HG03097 (cell line): ENCODE results near the gene COX6A1.
"Not testable (repeated sequence)": the region's sequence is repeated elsewhere in the genome, so short reads cannot be mapped to it uniquely, and the experiment has no call there.

Experiments
- ATAC-seq: cut with Tn5 transposase; IDR thresholded peaks from one replicate; pipeline ENCODE4 v1.9.1; 2021; ENCODE audit not compliant: unreplicated experiment, low FRiP score

Gene COX6A1

DNA sequence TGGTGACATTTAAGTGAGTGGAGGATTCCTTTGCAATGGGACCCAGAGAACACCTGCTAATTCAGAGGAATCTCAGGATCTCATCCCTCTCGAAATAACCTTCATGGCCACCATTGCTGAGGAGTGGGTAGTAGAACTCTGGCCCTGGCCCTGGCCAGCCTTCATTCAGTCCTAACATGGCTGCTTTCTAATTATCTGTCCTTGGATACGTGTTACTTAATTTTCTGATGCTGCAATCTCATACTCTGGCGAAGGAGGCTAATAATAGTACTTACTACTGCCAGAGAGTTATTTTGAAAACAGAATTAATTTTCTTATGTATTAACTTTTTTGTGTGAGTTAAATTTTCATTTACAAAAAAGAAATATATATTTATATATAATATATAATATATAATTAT is 12.1 kb upstream of the COX6A1 start:
- no peak for ATAC-seq

DNA sequence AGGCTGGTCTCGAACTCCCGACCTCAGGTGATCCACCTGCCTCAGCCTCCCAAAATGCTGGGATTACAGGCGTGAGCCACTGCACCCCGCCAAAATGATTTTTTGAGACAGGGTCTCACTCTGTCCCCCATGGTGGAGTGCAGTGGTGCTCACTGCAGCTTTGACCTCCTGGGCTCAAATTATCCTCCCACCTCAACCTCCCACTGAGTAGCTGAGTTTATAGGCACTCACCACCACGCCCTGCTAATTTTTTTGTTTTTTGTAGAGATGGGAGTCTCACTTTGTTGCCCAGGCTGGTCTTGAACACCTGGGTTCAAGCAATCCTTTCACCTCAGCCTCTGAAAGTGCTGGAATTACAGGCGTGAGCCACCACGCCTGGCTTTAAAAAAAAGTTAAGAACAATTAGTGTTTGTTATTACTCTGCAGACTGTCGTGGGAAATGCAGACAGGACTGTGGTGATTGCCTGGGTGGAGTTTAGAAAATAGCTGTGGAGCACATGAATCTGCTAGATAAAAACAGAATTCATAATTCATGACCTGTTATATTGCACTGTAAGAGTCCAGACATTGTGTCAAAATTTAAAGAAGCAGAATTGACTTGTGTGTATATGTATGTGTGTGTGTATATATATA is 9.2 kb upstream of the COX6A1 start:
- ATAC-seq, result no peak

DNA sequence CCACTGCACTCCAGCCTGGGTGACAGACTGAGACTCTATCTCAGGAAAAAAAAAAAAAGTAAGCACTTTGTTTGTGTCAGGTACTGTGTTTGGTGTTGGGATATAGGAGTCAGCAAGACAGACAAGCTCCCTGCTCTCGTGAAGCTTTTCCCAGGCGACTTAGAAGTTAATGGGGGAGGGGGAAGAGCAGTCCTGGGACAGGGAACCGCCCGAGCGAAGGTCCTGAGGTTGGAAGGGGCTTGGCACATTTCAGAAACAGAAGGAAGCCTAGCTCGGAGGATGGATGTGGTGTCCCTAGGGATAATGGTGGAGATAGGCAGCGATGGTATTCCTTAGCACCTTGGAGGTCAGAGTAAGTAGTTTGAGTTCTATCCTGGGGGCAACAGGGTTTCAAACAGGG is 8.5 kb upstream of the COX6A1 start:
- no peak for ATAC-seq

DNA sequence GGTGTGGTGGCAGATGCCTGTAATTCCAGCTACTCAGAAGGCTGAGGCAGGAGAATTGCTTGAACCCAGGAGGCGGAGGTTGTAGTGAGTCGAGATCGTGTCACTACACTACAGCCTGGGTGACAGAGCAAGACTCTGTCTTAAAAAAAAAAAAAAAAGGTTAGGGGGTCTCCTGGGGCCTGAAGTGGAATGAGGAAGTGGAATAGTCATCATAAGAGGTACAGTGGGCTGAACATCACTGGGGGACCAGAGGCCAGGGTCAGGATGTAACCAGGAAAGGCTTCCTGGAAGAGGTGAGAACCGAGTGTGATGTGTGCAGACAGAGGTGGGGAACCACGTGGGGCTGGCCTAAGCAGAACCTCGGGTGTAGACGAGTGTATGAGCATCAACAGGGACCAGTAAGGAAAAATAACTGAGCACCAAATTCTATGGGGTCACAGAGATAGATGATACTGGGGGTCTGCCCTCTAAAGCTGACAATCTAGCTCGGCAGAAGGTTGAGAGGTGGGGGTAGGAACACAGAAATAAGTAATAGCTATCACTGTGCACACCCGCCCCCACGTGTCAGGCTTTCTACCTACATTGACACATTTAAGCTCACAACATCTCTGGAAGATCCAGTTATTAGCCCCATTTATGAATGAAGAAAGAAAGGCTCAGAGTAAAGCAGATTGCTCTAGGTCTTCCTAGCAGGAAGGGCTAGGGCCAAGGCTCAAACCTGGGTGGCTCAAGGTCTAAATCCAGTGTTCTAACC is 5.0 kb upstream of the COX6A1 start:
- ATAC-seq, result no peak

DNA sequence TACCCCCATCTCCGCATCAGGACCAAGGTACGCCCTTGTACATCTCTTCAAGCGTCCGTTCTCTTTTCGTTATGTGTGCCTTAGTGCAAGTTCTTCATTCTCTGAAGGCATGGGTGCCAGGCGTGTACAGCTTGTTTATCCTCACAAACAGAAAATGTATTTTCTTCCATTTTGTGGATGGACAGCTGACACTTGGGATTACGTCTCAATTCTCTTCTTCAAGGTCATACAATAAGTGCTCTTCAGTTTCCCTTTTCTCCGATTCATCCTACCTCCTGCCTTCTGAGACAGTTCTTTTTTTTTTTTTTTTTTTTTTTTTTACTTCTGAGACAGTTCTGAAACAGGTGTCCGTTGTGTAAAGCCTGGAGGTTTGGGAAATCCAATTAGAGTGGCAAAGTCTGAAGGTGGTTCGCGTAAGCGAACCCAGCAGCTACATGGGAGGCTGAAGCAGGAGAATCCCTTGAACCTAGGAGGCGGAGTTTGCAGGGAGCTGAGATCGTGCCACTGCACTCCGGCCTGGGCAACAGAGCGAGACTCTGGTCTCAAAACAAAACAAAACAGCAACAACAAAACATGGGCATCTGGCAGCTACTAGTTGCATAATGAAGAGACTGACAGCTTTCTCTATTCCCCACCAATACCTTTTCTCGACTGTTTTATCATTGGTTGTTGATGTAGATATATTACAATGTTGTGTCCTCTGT is 734 bp downstream of the COX6A1 start:
- no peak for ATAC-seq

DNA sequence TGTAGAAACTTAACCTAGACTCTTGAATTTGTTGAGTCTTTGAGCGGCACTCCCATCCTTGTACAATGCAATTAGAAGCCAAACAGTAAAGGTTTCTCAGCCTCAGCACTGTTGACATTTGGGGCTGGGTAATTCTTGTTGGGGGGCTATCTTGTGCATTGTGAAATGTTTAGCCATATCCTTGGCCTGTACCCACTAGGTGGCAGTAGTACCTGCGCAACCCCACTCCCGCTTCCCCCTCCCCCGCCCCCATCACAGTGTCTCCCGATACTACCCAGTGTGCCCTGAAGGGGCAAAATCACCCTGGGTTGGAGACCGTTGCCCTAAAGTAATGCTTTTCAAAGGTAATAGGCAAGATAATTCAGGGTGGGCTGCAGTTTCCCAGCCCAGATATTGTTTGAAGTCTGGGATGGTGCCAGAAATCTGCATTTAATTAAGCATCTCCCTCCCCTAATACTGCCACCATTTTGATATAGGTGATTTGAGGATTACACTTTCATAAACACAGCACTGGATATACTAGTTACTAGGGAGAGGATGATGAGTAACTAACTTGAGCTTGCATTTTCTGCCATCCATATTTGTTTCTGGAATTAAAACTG is 1.8 kb downstream of the COX6A1 start:
- no peak for ATAC-seq

DNA sequence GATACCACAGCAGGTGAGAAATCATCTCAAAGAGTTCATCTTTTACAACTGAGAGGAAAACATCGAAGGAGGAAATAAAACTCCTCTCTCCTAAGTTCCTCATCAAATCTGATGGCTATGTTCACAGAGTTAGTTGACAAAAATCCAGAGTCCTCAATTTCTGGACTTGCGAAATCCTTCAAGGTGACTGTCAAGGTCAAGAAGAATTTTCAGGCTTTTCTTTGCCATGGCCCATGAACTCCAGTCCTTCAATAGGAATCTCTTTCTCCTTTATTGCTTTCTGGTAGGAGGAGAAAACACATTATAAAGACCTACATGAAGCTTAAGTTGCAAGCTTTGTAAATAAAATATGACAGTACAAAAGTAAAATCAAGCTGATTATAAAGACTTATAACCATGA is 6.8 kb downstream of the COX6A1 start:
- no peak for ATAC-seq

DNA sequence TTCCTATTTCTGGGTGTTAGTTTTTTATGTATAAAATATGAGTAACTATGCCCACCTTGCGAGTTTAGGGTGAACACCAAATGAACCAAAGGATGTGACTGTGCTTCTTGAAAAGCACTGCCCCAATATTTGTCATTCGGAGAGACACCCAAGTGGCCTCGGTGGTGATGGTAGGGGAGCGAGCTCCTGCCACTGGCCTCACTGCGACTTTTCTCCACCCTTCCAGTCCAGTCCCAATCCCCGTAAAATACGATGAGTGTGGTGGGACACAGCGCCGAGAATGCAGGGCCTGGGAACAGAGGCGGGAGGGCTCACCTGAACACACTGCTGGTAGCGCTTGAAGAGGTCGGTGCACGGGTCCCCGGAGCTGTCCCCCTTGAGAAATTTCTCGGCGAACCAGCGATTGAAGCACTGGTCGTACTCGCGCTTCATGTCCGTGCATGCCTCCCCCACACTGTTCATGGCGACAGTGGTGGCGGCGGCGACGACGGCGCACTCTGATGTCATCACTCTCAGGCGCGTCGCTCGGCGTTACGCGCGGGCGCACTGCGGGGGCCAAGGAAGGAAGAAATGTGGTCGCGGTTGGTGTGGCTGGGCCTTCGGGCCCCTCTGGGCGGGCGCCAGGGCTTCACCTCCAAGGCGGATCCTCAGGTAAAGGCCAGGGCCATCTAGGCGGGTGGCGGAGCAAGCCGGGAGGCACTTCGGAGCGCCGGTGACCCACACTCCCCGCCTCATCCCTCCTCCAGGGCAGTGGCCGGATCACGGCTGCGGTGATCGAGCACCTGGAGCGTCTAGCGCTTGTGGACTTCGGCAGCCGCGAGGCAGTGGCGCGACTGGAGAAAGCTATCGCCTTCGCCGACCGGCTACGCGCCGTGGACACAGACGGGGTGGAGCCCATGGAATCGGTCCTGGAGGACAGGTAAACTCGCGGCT is 8.3 kb downstream of the COX6A1 start, which contains the start of the genes GATC and TRIAP1:
TSS of gene GATC (plus strand) at position 534 of the 933 bp plus-strand sequence. CDS start at position 571, 37 bp downstream.
TSS of gene TRIAP1 (minus strand) at position 474 of the 933 bp plus-strand sequence. CDS start at position 462, 12 bp downstream.
- ATAC-seq, result peak; percentile 80

DNA sequence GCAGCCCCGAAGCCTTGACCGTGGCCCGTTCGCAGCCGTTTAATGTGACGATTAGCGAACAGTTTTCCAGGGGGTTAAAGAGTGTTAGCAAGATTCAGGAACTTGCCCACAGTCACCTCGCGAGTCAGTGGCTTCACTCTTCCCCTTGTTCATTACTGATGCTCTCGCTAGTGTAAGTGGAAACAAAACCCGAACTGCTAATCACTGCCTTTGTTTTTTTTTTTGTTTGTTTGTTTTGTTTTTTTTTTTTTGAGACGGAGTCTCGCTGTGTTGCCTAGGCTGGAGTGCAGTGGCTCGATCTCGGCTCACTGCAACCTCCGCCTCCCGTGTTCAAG is 8.9 kb downstream of the COX6A1 start:
- ATAC-seq, result not testable (repeated sequence)

DNA sequence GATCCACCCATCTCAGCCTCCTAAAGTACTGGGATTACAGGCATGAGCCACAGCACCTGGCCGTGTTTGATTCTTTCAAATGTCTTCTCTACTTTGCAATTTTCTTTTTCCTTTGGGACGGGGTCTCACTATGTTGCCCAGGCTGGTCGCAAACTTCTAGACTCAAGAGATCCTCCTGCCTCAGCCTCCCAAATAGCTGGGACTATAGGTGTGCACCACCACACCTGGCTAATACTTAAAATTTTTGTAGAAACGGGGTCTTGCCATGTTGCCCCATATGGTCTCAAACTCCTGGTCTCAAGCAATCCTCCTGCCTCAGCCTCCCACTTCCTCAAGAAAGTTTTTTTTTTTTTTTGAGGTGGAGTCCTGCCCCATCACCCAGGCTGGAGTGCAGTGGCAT is 10.1 kb downstream of the COX6A1 start:
- ATAC-seq, result no peak

DNA sequence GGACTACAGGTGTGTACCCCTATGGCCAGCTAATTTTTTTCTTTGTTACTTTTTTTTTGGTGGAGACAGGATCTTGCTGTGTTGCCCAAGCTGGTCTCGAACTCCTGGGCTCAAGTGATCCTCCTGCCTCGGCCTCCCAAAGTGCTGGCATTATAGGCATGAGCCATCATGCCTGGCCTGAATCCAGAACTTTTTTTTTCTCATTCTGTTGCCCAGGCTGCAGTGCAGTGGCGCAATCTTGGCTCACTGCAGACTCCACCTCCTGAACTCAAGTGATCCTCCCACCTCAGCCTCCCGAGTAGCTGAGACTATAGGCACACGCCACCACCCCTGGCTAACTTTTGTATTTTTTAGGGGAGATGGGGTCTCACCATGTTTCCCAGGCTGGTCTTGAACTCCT is 14.6 kb downstream of the COX6A1 start:
- not testable (repeated sequence) for ATAC-seq

DNA sequence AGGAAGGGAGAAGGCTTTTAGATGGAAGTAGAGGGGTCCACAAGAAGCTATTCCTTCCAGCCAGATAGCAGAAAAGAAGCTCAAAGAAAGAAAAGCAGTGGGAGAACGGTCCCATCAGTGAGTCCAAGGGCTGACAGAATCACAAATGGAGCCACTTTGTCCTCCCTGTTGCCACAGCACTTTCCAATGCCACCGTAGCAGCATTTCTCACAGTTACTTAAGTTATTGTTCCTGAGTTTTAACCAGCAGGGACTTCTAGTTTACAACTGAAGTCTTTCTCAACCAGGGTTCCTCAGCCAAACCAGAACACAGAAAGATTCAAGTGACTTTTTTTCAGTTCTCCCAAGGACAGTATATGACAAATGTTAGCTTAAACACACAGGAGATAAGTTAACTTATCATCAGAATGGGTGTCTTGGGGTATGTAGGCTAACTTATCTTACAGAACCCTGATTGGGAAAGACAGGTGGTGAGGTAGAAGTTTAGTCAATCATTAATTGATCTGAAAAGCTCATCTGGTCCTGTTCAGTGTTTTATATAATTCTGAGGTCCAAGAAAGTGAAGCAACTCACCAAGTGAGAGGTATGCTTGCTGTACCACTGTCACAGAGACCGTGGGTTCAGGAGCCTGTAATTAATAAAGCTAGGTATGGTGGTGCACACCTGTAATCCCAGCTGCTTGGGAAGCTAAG is 15.3 kb downstream of the COX6A1 start:
- ATAC-seq, result no peak

DNA sequence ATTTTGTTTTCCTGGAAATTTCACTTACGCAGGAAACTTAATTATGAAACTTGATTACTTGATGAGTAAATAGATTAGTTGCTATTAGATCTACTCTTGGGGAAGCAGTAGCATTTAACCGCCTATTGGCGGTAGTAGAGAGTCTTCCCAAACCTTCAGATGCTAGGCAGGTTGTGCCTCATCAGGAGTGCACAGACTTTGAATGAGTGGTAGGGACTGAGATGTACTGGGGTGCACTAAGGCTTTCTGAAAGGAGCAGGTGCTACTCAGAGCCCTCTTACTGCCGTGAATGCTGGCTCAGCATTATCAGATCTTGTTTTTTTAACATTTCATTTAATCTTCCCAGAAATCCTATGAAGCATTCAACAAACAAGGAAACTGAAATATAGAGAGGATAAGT is 16.1 kb downstream of the COX6A1 start:
- no peak for ATAC-seq

DNA sequence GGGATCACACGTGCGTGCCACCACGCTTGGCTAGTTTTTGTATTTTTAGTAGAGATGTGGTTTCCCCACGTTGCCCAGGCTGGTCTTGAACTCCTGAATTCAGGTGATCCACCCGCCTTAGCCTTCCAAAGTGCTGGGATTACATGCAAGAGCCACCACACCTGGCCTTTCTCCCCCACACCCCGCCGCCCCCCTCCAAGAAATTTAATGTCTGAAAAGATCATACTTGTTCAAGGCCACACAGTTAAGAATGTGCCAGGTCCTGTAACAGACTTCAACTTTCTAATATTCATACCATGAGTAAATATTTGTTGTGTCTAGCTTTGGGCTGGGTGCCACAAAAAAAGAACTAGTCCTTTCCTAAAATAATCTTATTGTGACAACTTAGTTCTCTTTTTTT is 17.4 kb downstream of the COX6A1 start:
- no peak for ATAC-seq

DNA sequence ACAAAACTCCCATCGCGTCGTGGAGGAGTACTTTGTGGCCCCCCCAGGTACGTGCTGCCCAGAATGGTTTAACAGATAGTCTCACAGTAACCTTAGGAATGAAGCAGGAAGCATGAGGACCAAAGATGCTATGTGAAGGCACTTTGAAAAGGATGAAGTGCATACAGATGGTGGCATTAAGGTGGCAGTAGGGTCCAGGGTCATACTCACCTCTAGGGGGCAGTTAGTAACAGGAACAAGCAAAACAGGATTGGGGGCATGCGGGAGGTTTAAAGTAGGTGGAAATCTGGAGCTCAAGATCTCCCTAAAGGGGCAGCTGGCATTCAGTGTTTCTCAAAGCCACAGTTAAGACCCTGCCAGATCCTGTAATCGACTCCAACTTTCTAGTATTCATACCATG is 19.2 kb downstream of the COX6A1 start:
- no peak for ATAC-seq

DNA sequence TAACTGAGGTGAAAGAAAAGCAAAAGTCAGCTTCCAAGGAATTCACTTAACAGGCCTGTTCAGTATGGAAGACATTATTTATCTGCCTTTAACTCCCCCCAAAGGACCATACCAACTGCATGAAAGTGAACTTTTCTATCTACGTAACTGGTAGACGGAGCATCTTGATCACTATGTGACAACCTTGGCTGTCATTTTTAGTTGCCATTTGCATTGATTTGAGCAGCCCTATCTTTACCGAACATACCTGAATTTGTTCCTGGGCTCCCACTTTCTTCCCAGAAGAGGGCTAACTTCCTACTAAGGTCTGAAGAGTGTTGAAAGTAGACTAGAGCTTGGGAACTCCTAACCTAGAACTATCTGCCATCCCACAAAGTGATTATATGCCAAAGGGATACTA is 22.2 kb downstream of the COX6A1 start:
- ATAC-seq, result no peak

DNA sequence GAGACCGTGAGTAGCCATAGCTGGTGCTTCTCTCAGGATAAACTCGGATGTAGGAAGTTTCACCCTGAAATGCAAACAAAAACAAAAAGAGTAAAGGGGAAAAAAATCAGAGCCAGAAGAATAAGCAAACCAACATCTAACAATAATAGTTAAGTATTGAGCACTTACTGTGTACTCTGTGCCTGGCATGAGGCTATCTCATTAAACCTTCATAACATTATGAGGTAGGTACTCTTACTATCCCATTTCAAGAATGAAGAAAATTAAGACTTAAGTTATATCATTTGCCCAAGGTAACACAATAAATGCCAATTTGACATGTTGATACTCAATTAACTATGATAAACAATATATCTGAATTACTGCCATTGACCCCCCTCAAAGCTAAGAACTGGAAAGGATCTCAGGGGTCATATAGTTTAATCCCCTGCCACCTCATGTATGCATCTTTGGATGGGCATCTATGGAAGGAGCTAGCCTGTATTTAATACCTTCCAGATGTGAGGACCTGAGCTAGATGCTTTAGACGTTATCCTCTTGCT is 24.3 kb downstream of the COX6A1 start:
- no peak for ATAC-seq

DNA sequence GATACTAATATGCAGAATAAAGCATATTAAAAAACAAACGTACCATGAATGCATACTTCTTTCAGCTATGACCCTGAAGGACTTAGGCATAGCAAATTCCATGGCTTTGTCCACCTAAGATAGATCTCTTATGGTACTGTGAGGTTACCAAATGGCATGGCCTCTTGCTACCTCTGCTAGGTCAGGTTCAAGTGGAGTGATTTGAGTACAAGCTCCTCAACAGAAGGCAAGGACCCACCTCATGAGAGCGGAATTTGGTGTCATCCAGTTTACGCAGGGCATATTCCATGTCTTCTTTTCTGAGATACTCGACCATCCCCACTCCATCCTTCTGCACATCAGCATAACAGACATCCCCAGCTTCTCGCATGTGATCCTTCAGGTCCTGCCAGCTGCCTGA is 25.8 kb downstream of the COX6A1 start:
- ATAC-seq, result no peak

DNA sequence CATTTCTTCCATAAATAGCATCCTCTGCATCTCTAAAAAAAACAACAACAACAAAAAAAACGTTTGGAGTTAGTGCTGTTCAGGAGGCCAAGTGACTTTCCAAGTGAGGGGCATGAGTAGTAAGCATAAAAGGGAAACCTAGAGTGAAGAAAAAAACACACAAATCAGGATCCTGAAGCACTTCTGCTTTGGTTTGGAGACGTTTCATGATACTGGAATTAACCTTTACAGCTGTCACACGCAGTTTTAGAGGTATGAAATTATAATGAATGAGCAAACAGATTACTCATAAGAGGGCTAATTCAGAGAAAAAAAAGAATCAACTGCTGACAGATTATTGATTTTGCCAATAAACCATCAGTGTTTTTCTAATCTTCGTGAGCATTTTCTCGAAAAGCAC is 27.8 kb downstream of the COX6A1 start:
- no peak for ATAC-seq
